Measurements from ENCODE around the gene TMEM117. TPM values are rescaled to one million over a fixed set of nuclear protein-coding genes. Genes with fewer than 3 reads are reported as not detected.

Gene TMEM117
- total and polyA plus RNA-seq, 10 of the 15 experiments (the other 5 are each of a cell fraction or from before 2014, with no cell fraction given) = 3.1 to 8.2 (median 6.1) TPM

- ATAC-seq = 0 out of 3 replicates have a peak, but pooled peaks have one; percentile 31
- no peak for DNase-seq (ENCODE audit: low read depth, low spot score)
- CTCF ChIA-PET = interaction anchor here (0.7 to 1.2 kb wide), 2 partner anchors 98 to 471 kb away, joined by 3 read pairs; no protein-coding TSS in a partner anchor
- Histone ChIP-seq H3K9me3 (replicated peaks; ENCODE audit: control insufficient read depth, insufficient read depth, low read length) (no peaks in the 10 kb centered on the region), H4K20me1 (ENCODE audit: control insufficient read depth, insufficient read depth) (no peaks in the 10 kb centered on the region), H3K9ac (ENCODE audit: control insufficient read depth, insufficient read depth, low read length) (no peak overlapping the region), H3K27ac (ENCODE audit: control insufficient read depth, insufficient read depth) (no peak overlapping the region), H3K79me2 (ENCODE audit: control insufficient read depth, insufficient read depth, low read length) (no peaks in the 10 kb centered on the region), H2AFZ (ENCODE audit: control insufficient read depth, low read depth, low read length) (no peak overlapping the region), H3K27me3 (replicated peaks in 1 of 2; ENCODE audit: control insufficient read depth in 2 of 2, insufficient read depth in 2 of 2, low read length in 1 of 2) (no peaks in the 10 kb centered on the region), H3K4me2 (ENCODE audit: control insufficient read depth, insufficient read depth) (no peak overlapping the region), H3K4me3 (no peak overlapping the region), H3K36me3 (ENCODE audit: control insufficient read depth in 2 of 2, insufficient read depth in 2 of 2, low read length in 1 of 2) (no peaks in the 10 kb centered on the region), H3K4me1 (ENCODE audit: control insufficient read depth, insufficient read depth, low read length) (no peaks in the 10 kb centered on the region)
- RAD21 ChIA-PET (ENCODE audit: unreplicated experiment) = interaction anchor here (1.2 to 1.7 kb wide), 2 partner anchors 22 to 32 kb away, joined by 3 to 4 read pairs; no protein-coding TSS in a partner anchor
- intact Hi-C loops (cut with micrococcal nuclease; ENCODE audit: unreplicated experiment) (no loop called here), in situ Hi-C loops (cut with MboI) (no loop called here)
- FAIRE-seq = no peak
- no peak for TF ChIP-seq NBN (IDR thresholded peaks at IDR 0.05)
- TF ChIP-seq RAD21 (IDR thresholded peaks at IDR 0.05; ENCODE audit: insufficient read depth, low read depth, low read length) = peak; percentile 21; the same call in 1 of the 2 replicates
- TF ChIP-seq DPF2 (IDR thresholded peaks at IDR 0.05) = no peak
- TF ChIP-seq CTCF (IDR thresholded peaks at IDR 0.05 in 2 of 3, conservative IDR thresholded peaks at IDR 0.05 in 1 of 3; ENCODE audit: control insufficient read depth in 2 of 3, extremely low read depth in 1 of 3, insufficient read depth in 1 of 3, low read depth in 3 of 3, low read length in 3 of 3) = peak in 2 of 3 experiments; percentile 16 to 21; a peak in 2 of 6 replicates
- no peak for TF ChIP-seq NRF1 (conservative IDR thresholded peaks at IDR 0.05; ENCODE audit: low read depth, low read length)
- TF ChIP-seq STAT1 (conservative IDR thresholded peaks at IDR 0.05) = no peak
- POLR2A ChIA-PET = no interaction called here
- SMC1A ChIA-PET (ENCODE audit: uncharacterized antibody, unreplicated experiment) = interaction anchor here (0.7 kb wide), 1 partner anchor 24 kb away, joined by 3 read pairs; no protein-coding TSS in a partner anchor
- 60% methylated on average over 3 of the region's 3 CpGs for WGBS (ENCODE audit: insufficient coverage, insufficient replicate concordance, low lambda C conversion rate, missing lambda C conversion rate)
- no TSS peak for BruUV-seq (replicated peaks)
Measured at GRCh38 chr12:43914923-43915468, 79.1 kb downstream of the TMEM117 start.
